HG03565 (cell line): ENCODE results near the gene NOVA2.

Experiments
- ATAC-seq: cut with Tn5 transposase; IDR thresholded peaks from one replicate; pipeline ENCODE4 v1.9.1; 2021; ENCODE audit warnings: mild to moderate bottlenecking, moderate library complexity; ENCODE audit not compliant: unreplicated experiment

Gene NOVA2

DNA sequence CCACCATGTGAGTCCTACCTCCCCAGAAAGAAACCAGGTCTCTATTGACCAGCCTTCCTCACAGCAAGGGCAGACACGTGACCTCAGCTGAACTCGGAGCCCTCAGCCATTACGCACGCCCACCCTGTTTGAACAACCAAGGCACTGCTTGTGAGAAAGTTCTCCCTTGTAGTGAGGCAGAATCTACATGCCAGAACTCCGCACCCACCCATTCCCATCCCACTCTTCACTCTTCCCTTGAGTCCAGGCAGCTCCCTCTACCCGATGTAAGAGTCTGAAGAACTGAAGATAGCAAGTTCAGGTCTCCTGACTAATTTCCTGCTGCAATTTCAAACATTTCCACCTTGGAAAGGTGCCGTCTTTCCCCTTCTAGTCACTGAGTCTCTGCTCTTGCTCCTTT, 6.4 kb downstream of the NOVA2 start:
- no peak for ATAC-seq

- ATAC-seq = no peak
Measured at GRCh38 chr19:45962021-45962420, 11.6 kb downstream of the NOVA2 start.

DNA sequence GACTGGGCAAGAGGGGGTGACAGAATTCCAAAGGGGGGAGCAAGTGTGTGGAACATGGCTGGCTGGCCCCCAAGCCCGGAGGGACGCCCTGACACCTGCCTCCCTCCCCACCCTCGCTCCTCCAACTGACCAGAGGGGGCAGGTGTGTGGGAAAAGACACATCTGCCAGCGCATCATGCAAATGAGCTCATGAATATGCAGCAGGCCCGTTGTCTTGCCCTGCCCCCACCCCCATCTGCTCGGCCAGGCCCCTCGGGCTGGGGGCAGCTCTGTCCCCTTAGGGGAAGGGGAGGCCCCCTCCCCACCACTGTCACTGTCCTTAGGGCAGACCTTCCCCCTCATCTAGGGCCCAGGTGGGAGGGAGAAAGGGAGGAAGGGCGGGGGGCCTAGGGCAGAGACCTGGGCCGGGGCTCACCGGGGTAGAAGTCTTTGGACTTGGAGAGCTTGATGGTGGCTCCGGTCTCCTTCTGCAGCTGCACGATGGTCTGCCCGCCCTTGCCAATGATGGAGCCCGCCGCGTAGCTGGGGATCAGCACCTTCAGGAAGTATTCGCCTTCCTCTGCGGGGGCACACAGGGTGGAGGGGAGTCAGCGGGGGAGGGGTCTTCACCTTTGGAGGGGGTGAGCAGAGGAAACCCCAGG, 12.9 kb downstream of the NOVA2 start:
- no peak for ATAC-seq

GRCh38 chr19:45959517-45960025, 14.1 kb downstream of the NOVA2 start:
- no peak for ATAC-seq

DNA sequence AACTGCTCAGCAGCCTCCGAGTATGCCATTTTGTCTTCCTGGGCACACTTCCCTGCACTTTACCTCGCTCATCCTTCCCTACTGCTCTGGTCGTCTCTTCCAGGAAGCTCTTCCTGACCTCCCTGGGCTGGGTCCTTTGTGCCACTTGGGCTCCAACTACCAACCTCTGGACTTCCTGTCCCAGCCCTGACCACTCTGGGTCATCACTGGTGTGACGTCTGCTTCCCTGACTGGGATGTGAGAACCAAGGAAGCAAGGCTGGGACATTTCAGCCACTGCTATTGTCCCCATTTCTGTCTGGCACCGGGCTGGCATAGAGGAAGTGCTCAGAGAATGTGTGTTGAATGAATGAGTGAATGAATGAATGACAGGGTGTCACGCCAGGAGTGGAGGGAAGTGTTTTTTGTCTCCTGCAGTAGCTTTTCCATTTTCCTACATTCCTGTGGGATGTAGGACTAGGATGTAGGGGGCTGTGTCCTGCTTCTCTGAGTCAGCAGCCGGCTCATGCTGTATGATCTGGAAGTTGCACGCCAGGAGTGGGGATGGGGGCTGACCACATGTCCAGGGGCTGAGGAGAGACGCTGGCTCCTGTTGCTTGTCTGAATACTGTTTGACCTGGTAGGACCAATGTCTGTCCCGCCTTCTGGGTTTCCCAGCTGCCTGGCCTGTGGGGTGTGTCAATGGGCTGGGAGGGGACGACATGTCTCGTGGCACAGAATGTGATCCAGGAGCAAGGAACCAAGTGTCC, 14.7 kb downstream of the NOVA2 start:
- ATAC-seq = no peak

DNA sequence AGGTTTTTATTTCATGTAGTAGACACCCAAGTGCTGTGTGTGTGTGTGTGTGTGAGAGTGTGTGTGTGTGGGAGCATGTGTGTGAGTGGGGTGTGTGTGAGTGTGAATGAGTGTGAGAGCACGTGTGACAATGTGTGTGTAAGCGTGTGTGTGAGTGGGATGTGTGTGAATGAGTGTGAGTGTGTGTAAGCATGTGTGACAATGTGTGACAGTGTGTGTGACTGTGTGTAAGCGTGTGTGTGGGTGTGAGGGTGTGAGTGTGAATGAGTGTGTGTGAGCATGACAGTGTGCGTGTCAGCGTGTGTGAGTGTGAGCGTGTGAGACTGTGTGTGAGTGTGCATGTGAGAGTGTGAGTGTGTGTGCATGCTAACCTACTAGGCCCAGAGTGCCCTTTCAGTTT, 15.3 kb downstream of the NOVA2 start:
- ATAC-seq = no peak

DNA sequence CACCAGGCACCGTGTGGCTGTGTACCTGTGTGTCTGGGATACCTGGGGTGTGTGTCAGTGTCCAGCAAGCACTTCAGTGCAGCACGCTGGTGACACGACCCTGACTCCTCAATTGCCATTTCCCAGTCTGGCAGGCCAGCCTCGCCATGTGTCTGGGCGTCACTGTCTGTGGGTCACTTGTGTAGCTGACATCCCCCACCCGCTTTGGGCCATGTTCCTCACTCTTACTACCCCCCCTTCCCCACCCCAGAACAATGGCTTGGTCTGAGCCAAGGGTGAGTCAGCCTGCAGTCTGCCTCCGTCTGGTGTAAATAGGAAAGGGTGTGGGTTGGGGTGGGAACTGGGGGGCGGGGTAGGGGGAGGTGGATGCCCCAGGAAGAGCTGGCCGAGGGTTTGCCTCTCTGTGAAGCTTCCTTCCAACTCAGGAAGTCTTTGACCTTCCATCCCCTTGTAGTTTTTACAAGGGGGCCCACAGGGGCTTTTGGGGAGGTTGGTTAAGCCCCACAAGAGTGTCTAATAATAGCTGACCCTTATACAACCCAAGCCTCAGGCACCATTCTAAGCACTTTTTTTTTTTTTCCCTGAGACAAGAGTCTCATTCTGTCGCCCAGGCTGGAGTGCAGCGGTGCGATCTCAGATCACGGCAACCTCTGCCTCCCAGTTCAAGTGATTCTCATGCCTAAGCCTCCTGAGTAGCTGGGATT, 17.6 kb downstream of the NOVA2 start:
- ATAC-seq = no peak

DNA sequence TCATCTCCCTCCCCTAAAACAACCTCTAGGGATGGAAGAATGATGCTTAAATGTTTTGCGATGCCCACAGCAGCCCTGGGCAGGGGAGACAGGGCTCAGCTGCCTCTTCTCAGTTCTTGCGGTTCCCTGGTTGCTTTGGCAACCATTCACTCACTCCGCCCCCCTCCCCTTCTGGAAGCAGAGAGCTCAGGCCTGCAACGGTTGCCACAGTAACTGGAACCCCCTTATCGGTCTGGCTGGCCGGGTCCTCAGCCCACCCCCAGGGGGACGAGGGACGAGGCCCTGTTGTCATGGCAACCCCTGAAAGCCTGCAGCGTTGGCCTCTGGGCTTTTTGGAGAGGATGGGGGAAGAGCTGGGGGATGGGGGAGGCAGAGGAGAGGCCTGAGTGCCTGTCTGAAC, 19.5 kb downstream of the NOVA2 start:
- no peak for ATAC-seq

- ATAC-seq = no peak
Measured at GRCh38 chr19:45953676-45954075, 20.0 kb downstream of the NOVA2 start.

DNA sequence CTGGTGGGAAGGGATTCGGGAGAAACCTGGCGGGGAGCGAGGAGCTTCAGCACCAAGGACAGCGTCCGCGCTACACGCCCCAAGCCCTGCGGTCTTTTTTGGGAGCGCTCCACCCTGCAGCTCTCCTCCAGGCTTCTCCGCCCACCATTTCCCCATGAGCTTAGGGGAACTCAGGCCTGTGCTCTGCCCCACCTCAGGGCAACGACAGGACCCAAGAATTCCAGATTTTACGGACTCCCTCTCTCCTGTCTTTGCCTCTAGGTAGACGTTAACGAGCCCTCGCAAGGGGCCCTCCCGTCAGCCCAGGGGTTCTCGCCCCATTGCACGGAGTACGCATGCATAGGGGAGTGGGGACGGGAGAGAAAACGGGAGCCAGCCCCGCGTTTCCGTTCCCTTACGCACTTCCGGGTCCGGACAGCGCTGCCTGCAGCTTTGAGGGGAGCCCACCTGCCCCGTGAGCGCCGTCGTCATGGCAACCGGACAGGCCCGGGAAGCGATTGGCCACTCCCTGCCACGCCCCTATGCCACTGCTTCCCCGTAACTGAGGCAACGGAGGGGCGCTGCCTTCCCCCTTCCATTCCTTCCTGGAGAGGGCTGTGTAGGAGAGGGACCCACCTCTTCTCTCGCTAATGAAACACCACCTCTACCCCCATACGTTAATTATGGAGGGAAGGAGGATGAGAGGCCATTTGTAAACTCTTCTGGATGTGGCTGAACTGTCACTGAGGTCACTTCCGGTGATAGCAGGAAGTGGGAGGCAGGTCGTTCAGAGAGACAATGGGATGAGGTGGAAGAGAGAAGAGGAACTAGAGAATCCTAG, 20.8 kb downstream of the NOVA2 start:
- no peak for ATAC-seq

DNA sequence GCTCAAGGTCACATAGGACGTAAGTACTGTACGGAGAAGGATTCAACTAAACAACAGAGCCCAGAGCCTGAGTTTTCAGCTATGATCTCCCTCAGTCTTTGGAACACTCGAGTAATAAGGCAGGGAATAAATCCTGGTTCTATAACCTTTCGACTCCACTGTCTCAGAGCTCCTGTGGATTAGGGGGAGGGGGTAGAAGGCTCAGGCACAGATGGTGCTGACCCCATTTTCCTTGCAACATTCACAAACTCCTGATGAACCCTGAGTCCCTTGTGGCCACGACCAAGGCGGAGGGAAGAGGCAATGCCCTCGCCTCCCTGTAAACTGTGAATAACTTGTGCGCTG, 21.4 kb downstream of the NOVA2 start:
- no peak for ATAC-seq

- no peak for ATAC-seq
Measured at GRCh38 chr19:45947926-45948325, 25.7 kb downstream of the NOVA2 start.

DNA sequence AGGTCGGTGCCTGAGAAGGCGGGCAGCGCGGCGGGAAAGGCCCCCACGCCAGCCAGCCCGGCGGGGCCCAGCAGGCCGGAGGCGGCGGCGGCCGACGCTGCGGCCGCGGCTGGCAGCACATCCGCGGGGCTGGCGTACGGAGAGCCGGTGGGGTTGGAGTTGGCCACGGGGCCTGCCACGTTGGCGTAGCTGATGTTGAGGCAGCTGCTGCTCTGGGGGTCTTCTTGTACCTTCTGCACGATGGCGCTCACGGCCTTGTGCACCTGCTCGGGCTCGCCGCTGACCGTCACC, 33.2 kb downstream of the NOVA2 start:
- ATAC-seq = no peak

DNA sequence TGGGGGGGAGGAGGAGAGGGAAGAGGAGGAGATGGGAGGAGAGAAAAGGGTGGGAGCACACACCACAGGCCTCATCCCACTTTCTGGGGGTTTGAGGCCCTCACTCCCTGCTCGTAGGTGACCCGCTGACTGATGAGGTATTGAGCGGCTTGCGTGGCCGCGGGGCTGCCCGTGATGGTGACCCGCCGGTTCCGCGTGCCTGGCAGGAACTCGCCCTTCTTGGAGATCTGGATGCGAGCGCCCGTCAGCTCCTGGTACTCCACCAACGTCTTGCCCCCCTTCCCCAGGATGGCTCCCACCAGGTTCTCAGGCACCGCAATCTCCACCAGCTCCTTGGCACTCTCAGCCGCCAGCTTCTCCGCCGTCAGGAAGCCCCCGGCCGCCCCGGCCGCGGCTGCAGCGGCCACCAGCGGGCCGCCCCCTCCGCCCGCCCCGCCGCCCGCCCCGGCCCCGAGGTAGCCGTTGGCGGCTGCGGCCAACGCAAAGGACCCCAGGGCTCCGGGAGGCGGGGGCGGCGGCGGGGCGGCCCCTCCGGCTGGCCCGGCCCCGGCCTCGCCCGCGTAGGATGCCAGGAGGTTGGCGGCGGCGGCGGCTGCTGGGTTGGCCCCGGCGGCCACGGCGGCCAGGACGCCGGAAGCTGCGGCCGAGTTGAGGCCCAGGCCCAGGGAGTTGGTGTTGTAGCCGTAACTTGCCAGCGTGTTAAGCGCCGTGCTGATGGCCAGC, 33.7 kb downstream of the NOVA2 start:
- ATAC-seq = no peak

GRCh38 chr19:45938733-45939319, 34.8 kb downstream of the NOVA2 start:
- no peak for ATAC-seq

DNA sequence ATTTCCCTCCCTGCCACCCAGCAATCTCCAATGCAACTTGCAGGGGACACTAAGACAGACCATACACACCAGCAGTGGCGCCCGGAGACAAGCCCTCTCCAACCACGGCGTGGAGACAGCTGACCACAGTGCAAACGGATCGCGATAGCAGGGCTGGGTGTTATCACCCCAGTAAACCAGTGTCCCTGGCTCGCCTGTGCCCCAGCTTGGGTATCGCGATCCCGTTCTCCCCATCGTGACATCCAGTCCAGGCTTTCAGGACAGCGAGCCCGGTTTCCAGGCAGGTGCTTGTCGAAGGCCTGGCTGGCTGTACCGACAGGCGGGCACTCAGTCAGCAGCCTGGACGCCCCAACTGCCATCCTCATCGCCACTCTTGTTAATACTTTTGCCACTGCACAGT, 38.4 kb downstream of the NOVA2 start:
- ATAC-seq = no peak

GRCh38 chr19:45934551-45935230, 39.0 kb downstream of the NOVA2 start:
- no peak for ATAC-seq

DNA sequence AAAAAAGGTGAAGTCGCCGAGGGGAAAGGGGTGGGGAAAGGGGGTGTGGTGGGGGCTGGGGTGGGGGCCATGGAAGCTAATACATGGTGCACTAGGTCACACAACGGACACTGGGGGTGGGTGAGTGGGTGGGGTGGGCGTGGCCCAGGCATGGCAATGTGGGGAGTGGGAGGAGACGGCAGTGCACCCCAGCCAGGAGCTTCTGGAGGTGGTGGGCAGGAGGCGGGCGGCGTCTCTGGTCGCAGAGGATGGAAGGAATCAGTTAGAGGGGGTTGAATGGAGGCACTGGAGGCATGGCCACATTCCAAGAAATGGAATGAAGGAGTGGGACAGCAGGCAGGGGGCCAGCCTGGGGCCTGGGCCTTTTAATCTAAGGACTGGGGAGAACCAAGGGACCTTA, 39.9 kb downstream of the NOVA2 start:
- ATAC-seq = no peak

DNA sequence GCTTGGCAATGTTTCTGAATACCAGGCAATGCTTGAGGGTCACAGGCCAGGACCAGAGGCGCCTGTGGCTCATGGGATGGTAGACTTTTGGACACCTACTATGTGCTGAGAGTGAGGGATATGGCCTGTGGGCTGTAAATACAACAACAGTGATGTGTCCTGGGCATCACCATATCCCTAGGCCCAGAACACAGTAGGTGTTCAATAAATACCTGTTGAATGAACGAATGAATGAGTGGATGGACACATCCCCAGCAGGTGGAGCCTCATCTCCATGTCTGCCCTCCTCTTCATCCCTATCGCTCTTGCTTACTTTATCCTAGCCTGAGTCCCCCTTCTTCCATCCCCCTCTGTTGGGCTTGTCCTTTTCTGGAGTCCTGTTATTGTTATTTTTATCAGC, 42.6 kb downstream of the NOVA2 start:
- ATAC-seq = no peak

GRCh38 chr19:45929247-45929646, 44.4 kb downstream of the NOVA2 start:
- ATAC-seq = no peak
